HepG2 (cell line): ENCODE results near the gene GAL3ST2. TPM values are rescaled to one million over a fixed set of nuclear protein-coding genes. Genes with fewer than 3 reads are reported as not detected.

Experiments
- CBX1 ChIP-seq: IDR thresholded peaks from one replicate; pipeline ENCODE4 v1.6.1; 2016; ENCODE audit warnings: antibody characterized with exemption, low read depth
- ELF3 ChIP-seq: IDR thresholded peaks from 2 replicates; pipeline ENCODE4 v1.6.1; 2016; ENCODE audit warnings: missing genetic modification reagents, missing compliant biosample characterization
- FOSL1 ChIP-seq: sonication (generic); formaldehyde crosslinking; IDR thresholded peaks from 2 replicates; pipeline ENCODE4 v1.9.0; 2021; ENCODE audit warnings: missing genetic modification reagents, borderline replicate concordance
- HMGA1 ChIP-seq: sonication (generic); formaldehyde crosslinking; conservative IDR thresholded peaks from 2 replicates; pipeline ENCODE4 v1.4.0; 2020; ENCODE audit warnings: missing genetic modification reagents
- HOXA5 ChIP-seq: sonication (generic); formaldehyde crosslinking; IDR thresholded peaks from 2 replicates; pipeline ENCODE4 v1.4.0; 2020; ENCODE audit warnings: missing genetic modification reagents
- RBFOX2 ChIP-seq: fragments of 200-400 bp; formaldehyde crosslinking; IDR thresholded peaks from 2 replicates; pipeline ENCODE4 v1.6.1; 2017; ENCODE audit warnings: low read depth, mild to moderate bottlenecking, low read length
- SRSF4 ChIP-seq: fragments of 200-400 bp; formaldehyde crosslinking; IDR thresholded peaks from one replicate; pipeline ENCODE4 v1.6.1; 2018; ENCODE audit warnings: mild to moderate bottlenecking, low read depth, low read length, moderate library complexity; ENCODE audit not compliant: poor library complexity, severe bottlenecking
- SYNCRIP ChIP-seq: fragments of 200-400 bp; formaldehyde crosslinking; IDR thresholded peaks from 2 replicates; pipeline ENCODE4 v1.6.1; 2018; ENCODE audit warnings: mild to moderate bottlenecking, low read depth, low read length; ENCODE audit not compliant: insufficient read depth
- TFDP1 ChIP-seq: IDR thresholded peaks from 2 replicates; pipeline ENCODE4 v1.6.1; 2016; ENCODE audit warnings: missing compliant biosample characterization, missing genetic modification reagents, borderline replicate concordance
- ZBTB7B ChIP-seq: sonication (generic); formaldehyde crosslinking; IDR thresholded peaks from 2 replicates; pipeline ENCODE4 v1.4.0; 2020; ENCODE audit warnings: missing genetic modification reagents
- ZNF264 ChIP-seq: sonication (generic); formaldehyde crosslinking; IDR thresholded peaks from 2 replicates; pipeline ENCODE4 v1.4.0; 2020; ENCODE audit warnings: missing genetic modification reagents
- ZNF407 ChIP-seq: sonication (generic); formaldehyde crosslinking; IDR thresholded peaks from one replicate; pipeline ENCODE4 v1.5.1; 2020; ENCODE audit warnings: mild to moderate bottlenecking, missing genetic modification reagents; ENCODE audit errors: not compliant biosample characterization
- ZNF441 ChIP-seq: sonication (generic); formaldehyde crosslinking; IDR thresholded peaks from 2 replicates; pipeline ENCODE4 v1.7.0; 2021; ENCODE audit warnings: missing genetic modification reagents, borderline replicate concordance
- ZNF451 ChIP-seq: sonication (generic); formaldehyde crosslinking; IDR thresholded peaks from 2 replicates; pipeline ENCODE4 v1.5.0; 2020; ENCODE audit warnings: mild to moderate bottlenecking, missing genetic modification reagents
- ZNF513 ChIP-seq: sonication (generic); formaldehyde crosslinking; conservative IDR thresholded peaks from 2 replicates; pipeline ENCODE4 v1.5.0; 2020; ENCODE audit warnings: missing genetic modification reagents
- polyA plus RNA-seq, 8 experiments: library from polyadenylated mRNA; depleted of rRNA in 3 of 8; stranded (reverse) in 7 of 8; unstranded in 1 of 8; fragments of >200 nt; fragmentation: Illumina TruSeq in 4 of 8; extraction: Trizol in 4 of 8; gene quantifications; 2 replicates each; pipeline versions ENCODE4 v1.2.1 to v1.2.3, GENCODE V29; 2011 to 2016; ENCODE audit warnings: low read depth in 4 of 8, missing spikeins in 1 of 8, mixed read lengths in 1 of 8; ENCODE audit not compliant: insufficient read depth in 1 of 8
- total RNA-seq, 5 experiments: library from RNA; depleted of rRNA; stranded (reverse); fragments of >200 nt; fragmentation: Illumina TruSeq; extraction: Trizol; gene quantifications; 2 replicates each; pipeline ENCODE4 v1.2.3, GENCODE V29; 2016; ENCODE audit warnings: low read depth in 1 of 5
- TF ChIP-seq, protein P1 (sequence below): sonication (generic); formaldehyde crosslinking; IDR thresholded peaks from 2 replicates; pipeline ENCODE4 v1.5.0; 2020; ENCODE audit warnings: mild to moderate bottlenecking, missing genetic modification reagents

GAL3ST2 gene
- total and polyA plus RNA-seq, 2 of the 13 experiments (the other 11 are each of a cell fraction or from before 2014, with no cell fraction given), result 0.17 to 0.20 TPM

GRCh38 chr2:241818229-241818942 lies 41.8 kb downstream of the GAL3ST2 start (continued):
- TF ChIP-seq HMGA1, result no peak
- TF ChIP-seq ZNF407 (CRISPR knock-in tag), result no peak
- TF ChIP-seq ZNF264 (CRISPR knock-in tag), result no peak
- peak; percentile 49 for TF ChIP-seq RBFOX2
- no peak for TF ChIP-seq SYNCRIP
- peak; percentile 89 for TF ChIP-seq ZBTB7B (CRISPR knock-in tag)
- TF ChIP-seq TFDP1 (CRISPR knock-in tag), result no peak
- peak; percentile 64; the same call in 1 of the 2 replicates for TF ChIP-seq ZNF513 (CRISPR knock-in tag)
- TF ChIP-seq, protein P1, sequence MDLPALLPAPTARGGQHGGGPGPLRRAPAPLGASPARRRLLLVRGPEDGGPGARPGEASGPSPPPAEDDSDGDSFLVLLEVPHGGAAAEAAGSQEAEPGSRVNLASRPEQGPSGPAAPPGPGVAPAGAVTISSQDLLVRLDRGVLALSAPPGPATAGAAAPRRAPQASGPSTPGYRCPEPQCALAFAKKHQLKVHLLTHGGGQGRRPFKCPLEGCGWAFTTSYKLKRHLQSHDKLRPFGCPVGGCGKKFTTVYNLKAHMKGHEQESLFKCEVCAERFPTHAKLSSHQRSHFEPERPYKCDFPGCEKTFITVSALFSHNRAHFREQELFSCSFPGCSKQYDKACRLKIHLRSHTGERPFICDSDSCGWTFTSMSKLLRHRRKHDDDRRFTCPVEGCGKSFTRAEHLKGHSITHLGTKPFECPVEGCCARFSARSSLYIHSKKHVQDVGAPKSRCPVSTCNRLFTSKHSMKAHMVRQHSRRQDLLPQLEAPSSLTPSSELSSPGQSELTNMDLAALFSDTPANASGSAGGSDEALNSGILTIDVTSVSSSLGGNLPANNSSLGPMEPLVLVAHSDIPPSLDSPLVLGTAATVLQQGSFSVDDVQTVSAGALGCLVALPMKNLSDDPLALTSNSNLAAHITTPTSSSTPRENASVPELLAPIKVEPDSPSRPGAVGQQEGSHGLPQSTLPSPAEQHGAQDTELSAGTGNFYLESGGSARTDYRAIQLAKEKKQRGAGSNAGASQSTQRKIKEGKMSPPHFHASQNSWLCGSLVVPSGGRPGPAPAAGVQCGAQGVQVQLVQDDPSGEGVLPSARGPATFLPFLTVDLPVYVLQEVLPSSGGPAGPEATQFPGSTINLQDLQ (CRISPR knock-in tag), result no peak
- no peak for TF ChIP-seq ELF3 (CRISPR knock-in tag)
- TF ChIP-seq HOXA5 (CRISPR knock-in tag), result 0 out of 2 replicates have a peak, but pooled peaks have one; percentile 44
- TF ChIP-seq CBX1, result peak; percentile 8
- TF ChIP-seq SRSF4, result no peak
- peak; percentile 25; the same call in 1 of the 2 replicates for TF ChIP-seq FOSL1 (CRISPR knock-in tag)
- TF ChIP-seq ZNF451 (CRISPR knock-in tag), result no peak
- no peak for TF ChIP-seq ZNF441
